Breast epithelium (tissue), 4 donors: ENCODE data around the gene RNASEL. TPM values are rescaled to one million over a fixed set of nuclear protein-coding genes. Genes with fewer than 3 reads are reported as not detected.

Experiments used
- DNase-seq, 2 donors: peaks; one replicate each; pipeline ENCODE4 v3.0.0-alpha.2; 2019; ENCODE audit warnings: low spot score in 2 of 2
- H3K27ac ChIP-seq, 2 donors: fragments of 200-600 bp; sonication (generic) in 1 of 2; one replicate each; pipeline ENCODE4 v1.5.1; 2016 to 2019; ENCODE audit warnings: mild to moderate bottlenecking in 1 of 2
- H3K27me3 ChIP-seq, 2 donors: fragments of 200-600 bp; sonication (generic) in 1 of 2; one replicate each; pipeline versions ENCODE4 v1.5.1 to v1.6.0; 2017 to 2019; ENCODE audit warnings: control low read depth in 1 of 2, mild to moderate bottlenecking in 1 of 2
- H3K36me3 ChIP-seq: fragments of 200-600 bp; one replicate; pipeline ENCODE4 v1.5.1; 2019
- H3K4me1 ChIP-seq, 2 donors: fragments of 200-600 bp; sonication (generic); one replicate each; pipeline ENCODE4 v1.5.1; 2016 to 2019; ENCODE audit warnings: control low read depth in 1 of 2
- H3K4me3 ChIP-seq, 3 donors: fragments of 200-600 bp; sonication (generic); 1 replicate in 2 of 3; 2 replicates in 1 of 3; pipeline ENCODE4 v1.5.1; 2016 to 2019; ENCODE audit warnings: mild to moderate bottlenecking in 3 of 3, moderate library complexity in 2 of 3
- H3K9me3 ChIP-seq, 2 donors: fragments of 200-600 bp; sonication (generic) in 1 of 2; one replicate each; pipeline ENCODE4 v1.5.1; 2016 to 2019; ENCODE audit warnings: control low read depth in 1 of 2
- CTCF ChIP-seq, 3 donors: fragments of 450-650 bp; IDR thresholded peaks; one replicate each; pipeline ENCODE4 v1.5.1; 2016 to 2017; ENCODE audit warnings: antibody characterized with exemption in 3 of 3, mild to moderate bottlenecking in 3 of 3, moderate library complexity in 3 of 3
- POLR2A ChIP-seq: fragments of 450-650 bp; IDR thresholded peaks from one replicate; pipeline ENCODE4 v1.6.1; 2016; ENCODE audit warnings: antibody characterized with exemption, mild to moderate bottlenecking, moderate library complexity
- POLR2AphosphoS5 ChIP-seq, 3 donors: sonication (generic); formaldehyde crosslinking; IDR thresholded peaks; one replicate each; pipeline ENCODE4 v1.6.1; 2017; ENCODE audit warnings: antibody characterized with exemption in 3 of 3
- intact Hi-C: fragments of 100-400 bp; cut with DNase I; formaldehyde crosslinking; loops from one replicate; pipeline ENCODE4 v1.15.1; 2023; ENCODE audit warnings: low total_unique reads
- total RNA-seq, 3 donors: library from RNA; depleted of rRNA; stranded (reverse); fragments of >200 nt; gene quantifications; one replicate each; pipeline ENCODE4 v1.1.0, GENCODE V29; 2016

The RNASEL gene
- total RNA-seq, 3 donors from 2014 or later = 10.7 to 14.8 (median 10.8) TPM

- intact Hi-C loops = no loop called here
- Histone ChIP-seq H3K27ac (no peak overlapping the region), H3K9me3 (no peaks in the 10 kb centered on the region), H3K4me1 (no peaks in the 10 kb centered on the region), H3K4me3 (no peak overlapping the region), H3K27me3 (no peaks in the 10 kb centered on the region), H3K36me3 (no peaks in the 10 kb centered on the region)
- TF ChIP-seq POLR2A = no peak
- TF ChIP-seq CTCF (IDR thresholded peaks at IDR 0.05) = no peak
- no peak for TF ChIP-seq POLR2AphosphoS5 (IDR thresholded peaks at IDR 0.05)
- no peak for DNase-seq
Measured at GRCh38 chr1:182621906-182622305, 32.9 kb upstream of the RNASEL start.

- TF ChIP-seq POLR2A (no peak), CTCF (IDR thresholded peaks at IDR 0.05) (no peak), POLR2AphosphoS5 (IDR thresholded peaks at IDR 0.05) (no peak)
- no peak for DNase-seq
- no peaks in the 10 kb centered on the region for H3K9me3 ChIP-seq
- no peak overlapping the region for H3K27ac ChIP-seq
- H3K27me3 ChIP-seq = no peaks in the 10 kb centered on the region
- intact Hi-C loops = no loop called here
- peaks cover 0 to 5% of the 10 kb centered on the region in 2 donors for H3K4me1 ChIP-seq
- H3K4me3 ChIP-seq = no peak overlapping the region
- no peaks in the 10 kb centered on the region for H3K36me3 ChIP-seq
Measured at GRCh38 chr1:182620924-182621585, 32.0 kb upstream of the RNASEL start.

- intact Hi-C loops = no loop called here
- TF ChIP-seq POLR2AphosphoS5 (IDR thresholded peaks at IDR 0.05) (no peak), POLR2A (no peak), CTCF (IDR thresholded peaks at IDR 0.05) (no peak)
- Histone ChIP-seq H3K9me3 (no peaks in the 10 kb centered on the region), H3K27ac (no peak overlapping the region), H3K36me3 (no peaks in the 10 kb centered on the region), H3K27me3 (no peaks in the 10 kb centered on the region), H3K4me1 (peaks cover 3 to 7% of the 10 kb centered on the region in 2 donors), H3K4me3 (no peak overlapping the region)
- DNase-seq = no peak
Measured at GRCh38 chr1:182617734-182618351, 28.8 kb upstream of the RNASEL start.

GRCh38 chr1:182617014-182617429 is 28.0 kb upstream of the RNASEL start:
- Histone ChIP-seq H3K9me3 (no peaks in the 10 kb centered on the region), H3K4me1 (peaks cover 3 to 7% of the 10 kb centered on the region in 2 donors), H3K27ac (no peak overlapping the region), H3K36me3 (no peaks in the 10 kb centered on the region), H3K27me3 (no peaks in the 10 kb centered on the region), H3K4me3 (no peak overlapping the region)
- no peak for TF ChIP-seq POLR2AphosphoS5 (IDR thresholded peaks at IDR 0.05)
- TF ChIP-seq POLR2A = no peak
- TF ChIP-seq CTCF (IDR thresholded peaks at IDR 0.05) = no peak
- no peak for DNase-seq
- intact Hi-C loops = no loop called here
